H1 (cell line): ENCODE data around the gene MACF1. TPM values are rescaled to one million over a fixed set of nuclear protein-coding genes. Genes with fewer than 3 reads are reported as not detected.

Experiments
- CTCF ChIA-PET: fragments of 300-600 bp; sonication (Branson Sonifier 250); formaldehyde crosslinking; loops from one replicate; lab custom pipeline; 2021; ENCODE audit not compliant: partially characterized antibody; lab: Charles Lee
- POLR2A ChIA-PET: fragments of 300-600 bp; sonication (Branson Sonifier 250); formaldehyde crosslinking; loops from one replicate; lab custom pipeline; 2021; ENCODE audit warnings: inconsistent platforms; ENCODE audit not compliant: partially characterized antibody; lab: Charles Lee
- DNase-seq, 2 experiments: peaks; one replicate each; pipeline versions ENCODE4 v3.0.0 to v3.0.0-alpha.2; 2010 to 2022; ENCODE audit warnings: low spot score in 2 of 2, low read depth in 1 of 2, mixed read lengths in 1 of 2
- FAIRE-seq: peaks from 2 replicates; lab custom pipeline; 2011; peaks lifted over from hg19 to GRCh38; lab: Jason Lieb, UNC
- H2AFZ ChIP-seq: 2 replicates; pipeline ENCODE4 v1.8.1; 2012; ENCODE audit warnings: low read length, inconsistent platforms
- H2AK5ac ChIP-seq: 2 replicates; pipeline ENCODE4 v1.6.1; 2013; ENCODE audit warnings: low read depth, low read length
- H2BK120ac ChIP-seq: replicated peaks from 2 replicates; pipeline ENCODE3; 2013; ENCODE audit warnings: low read depth, low read length, inconsistent platforms
- H2BK12ac ChIP-seq: 2 replicates; pipeline ENCODE4 v1.6.1; 2013; ENCODE audit warnings: low read depth, low read length
- H2BK15ac ChIP-seq: 2 replicates; pipeline ENCODE4 v1.6.1; 2013; ENCODE audit warnings: low read length
- H2BK20ac ChIP-seq: 2 replicates; pipeline ENCODE4 v1.6.1; 2013; ENCODE audit warnings: low read length
- H2BK5ac ChIP-seq: 2 replicates; pipeline ENCODE4 v1.6.1; 2013; ENCODE audit warnings: low read depth, low read length
- H3K14ac ChIP-seq: 2 replicates; pipeline ENCODE4 v1.6.1; 2013; ENCODE audit warnings: inconsistent platforms; ENCODE audit not compliant: insufficient read length
- H3K18ac ChIP-seq: 2 replicates; pipeline ENCODE4 v1.6.1; 2013; ENCODE audit warnings: low read length; ENCODE audit errors: extremely low read depth
- H3K23ac ChIP-seq: 2 replicates; pipeline ENCODE4 v1.6.1; 2013; ENCODE audit warnings: inconsistent platforms; ENCODE audit not compliant: insufficient read length
- H3K23me2 ChIP-seq: 2 replicates; pipeline ENCODE4 v1.6.1; 2013; ENCODE audit warnings: low read depth, low read length
- H3K27ac ChIP-seq: 2 replicates; pipeline ENCODE4 v1.6.1; 2011; ENCODE audit warnings: low read depth, low read length, inconsistent platforms
- H3K27me3 ChIP-seq, 4 experiments: replicated peaks in 1 of 4; 1 replicate in 1 of 4; 2 replicates in 3 of 4; pipeline versions ENCODE4 v1.6.1 to v1.8.1; 2011 to 2013; ENCODE audit warnings: low read length in 3 of 4, mild to moderate bottlenecking in 3 of 4, inconsistent platforms in 2 of 4, mixed read lengths in 2 of 4, moderate library complexity in 1 of 4; ENCODE audit not compliant: control insufficient read depth in 3 of 4, insufficient read depth in 3 of 4; ENCODE audit errors: extremely low read depth in 1 of 4
- H3K36me3 ChIP-seq, 4 experiments: 2 replicates each; pipeline versions ENCODE4 v1.6.1 to v1.8.1; 2011 to 2013; ENCODE audit warnings: mild to moderate bottlenecking in 4 of 4, low read length in 3 of 4, moderate library complexity in 2 of 4, control low read depth in 1 of 4, inconsistent platforms in 1 of 4; ENCODE audit not compliant: insufficient read depth in 4 of 4, control insufficient read depth in 2 of 4
- H3K4ac ChIP-seq: replicated peaks from 2 replicates; pipeline ENCODE3; 2013; ENCODE audit warnings: low read length, low read depth, mixed read lengths, inconsistent platforms; ENCODE audit not compliant: insufficient read length
- H3K4me1 ChIP-seq, 4 experiments: replicated peaks in 1 of 4; 1 replicate in 1 of 4; 2 replicates in 3 of 4; pipeline versions ENCODE4 v1.6.1 to v1.8.1; 2011 to 2013; ENCODE audit warnings: low read length in 3 of 4, inconsistent platforms in 2 of 4, mixed read lengths in 1 of 4; ENCODE audit not compliant: insufficient read depth in 4 of 4, control insufficient read depth in 3 of 4
- H3K4me2 ChIP-seq, 2 experiments: 2 replicates each; pipeline versions ENCODE4 v1.6.1 to v1.8.1; 2011 to 2013; ENCODE audit warnings: low read depth in 2 of 2, low read length in 2 of 2, control low read depth in 1 of 2, inconsistent platforms in 1 of 2, mild to moderate bottlenecking in 1 of 2; ENCODE audit not compliant: insufficient read depth in 1 of 2
- H3K4me3 ChIP-seq, 4 experiments: fragments of 200-600, 300-600 bp in 1 of 4; sonication (generic), shearing (Covaris generic), sonication (Bioruptor Twin) in 1 of 4; 2 replicates each; pipeline versions ENCODE4 v1.5.1 to v1.8.1; 2011 to 2016; ENCODE audit warnings: low read length in 4 of 4, low read depth in 3 of 4, control low read depth in 2 of 4, inconsistent platforms in 2 of 4, mild to moderate bottlenecking in 2 of 4, mixed read lengths in 1 of 4, moderate library complexity in 1 of 4; ENCODE audit not compliant: insufficient read depth in 2 of 4; ENCODE audit errors: extremely low read depth in 1 of 4
- H3K56ac ChIP-seq: replicated peaks from 2 replicates; pipeline ENCODE3; 2013; ENCODE audit warnings: low read depth, mild to moderate bottlenecking, mixed read lengths, low read length, inconsistent platforms; ENCODE audit not compliant: insufficient read length
- H3K79me1 ChIP-seq: 2 replicates; pipeline ENCODE4 v1.6.1; 2013; ENCODE audit warnings: low read depth, low read length, control low read depth
- H3K79me2 ChIP-seq, 2 experiments: 2 replicates each; pipeline versions ENCODE4 v1.6.1 to v1.8.1; 2012 to 2013; ENCODE audit warnings: low read length in 2 of 2, mild to moderate bottlenecking in 2 of 2, inconsistent platforms in 1 of 2; ENCODE audit not compliant: insufficient read depth in 2 of 2, control insufficient read depth in 1 of 2
- H3K9ac ChIP-seq, 4 experiments: replicated peaks in 1 of 4; 1 replicate in 1 of 4; 2 replicates in 3 of 4; pipeline versions ENCODE4 v1.6.1 to v1.8.1; 2011 to 2013; ENCODE audit warnings: low read depth in 3 of 4, low read length in 3 of 4, control low read depth in 2 of 4, mild to moderate bottlenecking in 2 of 4, moderate library complexity in 2 of 4, inconsistent platforms in 1 of 4; ENCODE audit errors: extremely low read depth in 1 of 4
- H3K9me3 ChIP-seq, 2 experiments: 2 replicates each; pipeline versions ENCODE4 v1.6.1 to v1.8.1; 2012 to 2013; ENCODE audit warnings: mild to moderate bottlenecking in 2 of 2, moderate library complexity in 2 of 2, control low read depth in 1 of 2, inconsistent platforms in 1 of 2, low read depth in 1 of 2, low read length in 1 of 2, mixed read lengths in 1 of 2; ENCODE audit not compliant: insufficient read depth in 2 of 2
- H4K20me1 ChIP-seq, 2 experiments: replicated peaks in 1 of 2; 2 replicates each; pipeline versions ENCODE3 to v1.8.1; 2011 to 2013; ENCODE audit warnings: inconsistent platforms in 2 of 2, low read length in 2 of 2, mild to moderate bottlenecking in 1 of 2; ENCODE audit not compliant: insufficient read depth in 2 of 2, control insufficient read depth in 1 of 2
- H4K5ac ChIP-seq: 2 replicates; pipeline ENCODE4 v1.6.1; 2013; ENCODE audit warnings: low read length, low read depth, mixed read lengths, inconsistent platforms; ENCODE audit not compliant: insufficient read length
- H4K8ac ChIP-seq: 2 replicates; pipeline ENCODE4 v1.8.0; 2013; ENCODE audit warnings: mild to moderate bottlenecking, moderate library complexity, low read length, inconsistent platforms; ENCODE audit not compliant: insufficient read depth; ENCODE audit errors: extremely low read depth
- H4K91ac ChIP-seq: replicated peaks from 2 replicates; pipeline ENCODE3; 2013; ENCODE audit warnings: low read length, mixed read lengths, inconsistent platforms; ENCODE audit not compliant: insufficient read length
- BACH1 ChIP-seq: IDR thresholded peaks from 2 replicates; pipeline ENCODE4 v1.6.1; 2012; ENCODE audit warnings: low read length, improper control_type of control experiment
- BCL11A ChIP-seq, 2 experiments: IDR thresholded peaks; one replicate each; pipeline ENCODE4 v1.6.1; 2011; ENCODE audit warnings: low read depth in 2 of 2, low read length in 2 of 2, mild to moderate bottlenecking in 2 of 2
- CBX5 ChIP-seq: fragments of 300-800, 300-1000 bp; sonication (generic); IDR thresholded peaks from 2 replicates; pipeline ENCODE4 v1.7.1; 2016; ENCODE audit warnings: antibody characterized with exemption, low read length, low read depth
- CBX8 ChIP-seq: fragments of 300-800, 300-1000 bp; sonication (generic); IDR thresholded peaks from 2 replicates; pipeline ENCODE4 v1.7.1; 2016; ENCODE audit warnings: low read depth, low read length, borderline replicate concordance
- CREB1 ChIP-seq: IDR thresholded peaks from 2 replicates; pipeline ENCODE4 v1.6.1; 2012; ENCODE audit warnings: inconsistent platforms
- FOSL1 ChIP-seq: IDR thresholded peaks from 2 replicates; pipeline ENCODE4 v1.6.1; 2011; ENCODE audit warnings: mild to moderate bottlenecking, low read depth, low read length, moderate library complexity; ENCODE audit not compliant: insufficient read depth
- GABPA ChIP-seq: IDR thresholded peaks from 2 replicates; pipeline ENCODE4 v1.6.1; 2011; ENCODE audit warnings: mild to moderate bottlenecking, low read length, moderate library complexity, borderline replicate concordance; ENCODE audit not compliant: insufficient read depth
- KDM5A ChIP-seq: fragments of 200-600 bp; IDR thresholded peaks from 2 replicates; pipeline ENCODE4 v1.7.1; 2012; ENCODE audit warnings: mild to moderate bottlenecking, low read length, inconsistent platforms, mixed read lengths
- RFX5 ChIP-seq: IDR thresholded peaks from 2 replicates; pipeline ENCODE4 v1.6.1; 2011; ENCODE audit warnings: low read depth, low read length, improper control_type of control experiment, borderline replicate concordance
- RXRA ChIP-seq: IDR thresholded peaks from 2 replicates; pipeline ENCODE4 v1.6.1; 2011; ENCODE audit warnings: low read depth, mild to moderate bottlenecking, low read length, moderate library complexity; ENCODE audit not compliant: insufficient read depth
- SAP30 ChIP-seq: fragments of 300-600 bp; sonication (generic); IDR thresholded peaks from 2 replicates; pipeline ENCODE4 v1.7.1; 2012; ENCODE audit warnings: low read length, moderate library complexity, mild to moderate bottlenecking, inconsistent platforms; ENCODE audit not compliant: insufficient read depth, insufficient replicate concordance
- SP4 ChIP-seq: IDR thresholded peaks from 2 replicates; pipeline ENCODE4 v1.6.1; 2012; ENCODE audit warnings: low read length, inconsistent platforms
- YY1 ChIP-seq: IDR thresholded peaks from 2 replicates; pipeline ENCODE4 v1.6.1; 2011; ENCODE audit warnings: low read depth, mild to moderate bottlenecking, low read length
- ZNF274 ChIP-seq: IDR thresholded peaks from 2 replicates; pipeline ENCODE4 v1.7.0; 2012; ENCODE audit warnings: low read length, borderline replicate concordance; ENCODE audit errors: extremely low read depth
- WGBS, 2 experiments: shearing (Covaris generic) in 1 of 2; methylation state at CpG; one replicate each; pipeline versions ENCODE4 v1.1.6 to v1.1.7; 2013 to 2015; ENCODE audit warnings: low lambda C conversion rate in 2 of 2, mixed read lengths in 2 of 2, inconsistent platforms in 1 of 2, low coverage in 1 of 2, missing lambda C conversion rate in 1 of 2; ENCODE audit not compliant: insufficient replicate concordance in 2 of 2, insufficient coverage in 1 of 2, insufficient read length in 1 of 2; ENCODE audit errors: extremely low coverage in 1 of 2, missing lambda C conversion rate in 1 of 2; 5-methylcytosine and 5-hydroxymethylcytosine counted together
- polyA plus RNA-seq, 7 experiments: library from polyadenylated mRNA; depleted of rRNA in 3 of 7; stranded (reverse) in 5 of 7; unstranded in 2 of 7; fragments of >200 nt in 5 of 7; fragments of 200-250 nt in 2 of 7; gene quantifications; 1 replicate in 5 of 7; 2 replicates in 1 of 7; 4 replicates in 1 of 7; pipeline versions ENCODE4 v1.2.1 to v1.2.3, GENCODE V29; 2011 to 2013; ENCODE audit warnings: missing spikeins in 2 of 7, mixed read lengths in 2 of 7
- total RNA-seq: library from RNA; stranded (reverse); fragmentation: NEBNext Ultra II Directional; extraction: Animal tissue kit (Norgen Biotek cat#: 25700); gene quantifications from 2 replicates; pipeline ENCODE4 v1.2.1, GENCODE V29; 2021

The MACF1 gene
- total and polyA plus RNA-seq, 2 of the 8 experiments (the other 6 are each of a cell fraction or from before 2014, with no cell fraction given), result 59.8 to 285 TPM

GRCh38 chr1:39488012-39488545 is 283.6 kb downstream of the MACF1 start:
- Histone ChIP-seq H2BK5ac (no peak overlapping the region), H3K56ac (no peak overlapping the region), H4K91ac (no peak overlapping the region), H4K20me1 (peaks cover 0 to 6% of the 10 kb centered on the region in 2 experiments), H2AK5ac (no peak overlapping the region), H3K27me3 (peaks cover 14 to 34% (median 31%) of the 10 kb centered on the region in 4 experiments), H3K79me1 (no peaks in the 10 kb centered on the region), H2BK120ac (no peak overlapping the region), H3K27ac (no peak overlapping the region), H2BK15ac (no peak overlapping the region), H3K79me2 (no peaks in the 10 kb centered on the region), H3K9me3 (no peaks in the 10 kb centered on the region), H4K8ac (no peak overlapping the region), H3K4me2 (no peak overlapping the region), H3K4ac (no peak overlapping the region), H2BK12ac (no peak overlapping the region), H3K23me2 (peaks cover 7% of the 10 kb centered on the region; the same call in 1 of the 2 replicates), H3K23ac (no peak overlapping the region), H4K5ac (no peak overlapping the region), H2AFZ (no peak overlapping the region), H3K36me3 (peaks cover 4 to 33% (median 20%) of the 10 kb centered on the region in 4 experiments; a peak in 7 of 8 replicates), H3K4me1 (no peaks in the 10 kb centered on the region; a peak in 1 of 7 replicates), H3K14ac (no peak overlapping the region), H3K9ac (no peak overlapping the region), H3K4me3 (no peak overlapping the region), H3K18ac (no peak overlapping the region), H2BK20ac (no peak overlapping the region)
- WGBS, 2 experiments, result 95% methylated on average over 4 of the region's 5 CpGs; no CpG with 5 or more reads in 1 of the 2 experiments
- ChIA-PET POLR2A (interaction anchor here (1.4 to 2.1 kb wide), 2 partner anchors 10 to 53 kb away, joined by 3 to 8 read pairs; no protein-coding TSS in a partner anchor), CTCF (interaction anchor here (1.1 to 3.8 kb wide), 3 partner anchors 51 to 386 kb away, joined by 4 to 13 read pairs (median 6); no protein-coding TSS in a partner anchor)
- FAIRE-seq, result no peak
- DNase-seq, result no peak
- no peak for TF ChIP-seq SAP30
- no peak for TF ChIP-seq CBX8
- TF ChIP-seq CBX5, result no peak
- no peak for TF ChIP-seq CREB1
- TF ChIP-seq RXRA, result no peak
- TF ChIP-seq KDM5A, result no peak
- TF ChIP-seq BACH1, result no peak
- no peak for TF ChIP-seq SP4
- no peak for TF ChIP-seq FOSL1
- TF ChIP-seq GABPA, result no peak
- no peak for TF ChIP-seq ZNF274
- TF ChIP-seq YY1, result no peak
- TF ChIP-seq BCL11A (IDR thresholded peaks at IDR 0.05; ENCODE audit: low read depth in 2 of 2, low read length in 2 of 2), result no peak
- TF ChIP-seq RFX5, result no peak
